ENCODE data around the gene G3BP1.

GRCh38 chr5:151758430-151759241 is 13.1 kb upstream of the G3BP1 start, which contains the start of gene ATOX1:
- peak; percentile 27 to 75 (median 49) for TF ChIP-seq CTCF (IDR thresholded peaks at IDR 0.05)
- TF ChIP-seq POLR2A (IDR thresholded peaks at IDR 0.05): peak; percentile 92 to 93

All from uterus (tissue), 2 donors.